Stimulated activated CD4-positive, alpha-beta T cell treated with anti-CD3 and anti-CD28 coated beads, Interleukin-15, amount 100 ng/mL, for 1 hour (primary cell): ENCODE measurements around the gene KCNMA1.
"Not testable (repeated sequence)": the region's sequence is repeated elsewhere in the genome, so short reads cannot be mapped to it uniquely, and the experiment has no call there.

ENCODE experiments used
- DNase-seq, 2 donors: peaks; one replicate each; pipeline ENCODE4 v3.0.0-alpha.2; 2020; ENCODE audit warnings: low read depth in 1 of 2, low spot score in 1 of 2

KCNMA1 gene

DNA sequence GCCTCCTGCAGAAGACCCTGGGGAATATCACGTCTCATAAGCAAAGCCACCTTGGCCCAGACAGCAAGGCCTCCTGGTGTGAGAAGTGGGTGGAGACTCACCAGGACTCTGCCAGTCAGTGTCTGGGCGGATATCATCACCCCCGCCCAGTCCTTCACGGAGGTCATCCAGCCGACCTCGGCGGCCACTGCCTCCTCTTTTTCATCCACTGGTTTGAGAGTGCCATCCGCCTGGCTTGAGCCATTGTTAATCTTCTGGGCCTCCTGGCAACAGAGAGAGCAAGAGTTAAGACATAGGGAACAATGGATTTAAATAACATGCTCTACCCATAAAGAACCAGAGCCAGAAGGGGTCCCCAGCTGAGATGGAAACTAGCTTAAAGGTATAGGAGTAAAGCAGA lies 233.8 kb downstream of the KCNMA1 start:
- no peak for DNase-seq

DNA sequence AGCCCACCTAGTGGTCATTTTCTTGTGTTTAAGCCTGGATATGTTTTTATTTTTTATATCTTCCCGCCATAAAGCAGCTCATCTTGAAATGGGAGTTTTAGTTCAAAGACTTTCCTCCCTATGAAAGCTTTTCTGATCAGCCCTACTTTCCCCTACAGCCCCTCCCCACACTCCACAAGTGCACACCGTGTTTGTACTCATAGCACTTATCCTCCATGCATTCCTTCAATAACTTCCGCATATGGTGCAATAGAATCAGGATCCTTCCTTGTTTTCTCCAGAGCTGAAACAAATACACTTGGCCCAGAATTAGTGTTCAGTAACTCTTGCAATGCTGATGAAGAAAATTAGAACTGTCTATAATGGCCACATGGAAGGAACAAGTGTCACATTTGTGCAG lies 235.9 kb downstream of the KCNMA1 start:
- no peak for DNase-seq

DNA sequence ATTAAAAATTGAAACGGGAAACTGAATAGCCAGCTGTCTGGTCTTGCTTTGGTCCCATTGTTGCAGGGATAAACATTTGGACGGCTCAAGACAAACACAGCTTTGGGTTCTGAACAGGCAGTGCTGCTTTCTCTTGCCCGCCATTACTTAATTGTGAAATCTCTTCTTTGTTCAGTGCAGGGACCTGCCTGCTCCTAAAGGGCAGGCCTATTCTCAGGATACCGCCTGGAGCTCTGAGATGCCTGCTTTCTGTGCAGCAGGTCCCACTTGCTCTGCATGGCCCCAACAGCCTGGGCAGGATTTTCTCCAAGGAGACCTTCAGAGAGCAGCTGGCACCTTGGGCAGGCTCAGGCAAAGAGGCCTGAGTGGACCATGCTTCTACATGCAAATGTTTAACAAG lies 237.6 kb downstream of the KCNMA1 start:
- no peak for DNase-seq

DNA sequence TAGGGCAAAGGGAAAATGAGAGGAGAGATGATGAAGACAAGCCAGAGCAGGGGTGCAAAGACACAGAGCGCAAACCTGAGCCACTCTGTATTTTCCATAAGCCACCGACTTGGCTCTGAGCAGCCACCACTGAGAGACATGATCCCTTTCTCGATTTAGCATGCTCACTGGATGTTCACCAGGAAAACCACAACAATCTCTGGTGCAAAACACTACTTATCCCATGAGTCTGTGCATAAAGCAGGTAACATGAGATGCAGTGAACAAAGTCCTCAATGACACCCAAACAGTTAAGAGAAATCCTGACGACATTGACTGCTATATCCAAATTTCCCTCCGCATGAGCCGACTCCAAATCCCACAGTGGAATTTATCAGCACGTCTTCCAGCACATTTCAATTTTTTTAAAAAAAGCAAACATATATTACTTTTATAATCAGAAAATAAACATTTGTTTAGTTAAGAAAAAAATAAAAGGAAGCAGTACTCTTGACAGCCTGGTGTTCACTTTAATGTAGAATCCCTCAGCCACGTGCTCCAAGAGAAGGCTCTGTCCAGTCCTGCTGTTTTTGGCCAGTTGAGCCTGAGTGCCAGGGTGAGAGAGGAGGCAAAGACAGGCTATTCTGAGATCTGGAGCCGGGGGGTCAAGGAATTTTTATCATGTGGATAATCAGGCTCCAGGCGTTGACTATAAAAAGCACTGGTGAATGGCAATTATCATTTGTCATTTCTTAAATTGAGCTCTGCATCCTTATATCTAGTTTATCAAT lies 238.4 kb downstream of the KCNMA1 start:
- no peak for DNase-seq

DNA sequence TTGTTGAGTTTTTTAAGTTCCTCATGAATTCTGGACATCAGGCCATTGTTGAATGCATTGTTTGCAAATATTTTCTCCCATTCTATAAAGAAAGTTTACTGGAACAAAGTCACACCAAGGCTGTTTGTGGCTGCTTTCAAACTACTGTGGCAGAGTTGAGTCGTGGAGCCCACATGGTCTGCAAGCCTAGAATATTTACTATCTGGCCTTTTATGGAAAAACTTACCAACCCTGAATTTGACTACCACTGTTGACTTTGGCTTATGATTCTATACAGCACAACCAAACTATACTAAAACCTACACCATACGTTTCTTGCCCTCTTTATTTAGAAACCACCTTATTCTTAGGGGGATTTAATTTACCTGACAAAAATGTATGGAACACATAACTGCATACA lies 239.1 kb downstream of the KCNMA1 start:
- DNase-seq, result no peak

DNA sequence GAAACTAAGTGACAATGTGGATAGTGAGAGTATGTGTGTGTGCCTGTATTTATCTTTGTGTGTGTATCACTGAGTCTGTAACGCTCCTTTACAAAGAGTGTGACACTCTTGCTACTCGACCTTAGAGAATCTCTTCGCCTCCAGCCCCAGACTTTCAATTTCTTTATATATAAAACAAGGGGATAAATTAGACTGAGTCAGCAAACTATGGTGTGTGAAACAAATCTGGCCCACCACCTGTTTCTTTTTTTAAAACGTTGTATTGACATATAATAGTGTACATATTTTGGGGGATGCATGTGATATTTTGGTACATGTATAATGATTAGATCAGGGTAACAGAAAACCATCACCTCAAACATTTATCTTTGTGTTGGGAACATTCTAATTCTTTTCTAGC lies 240.5 kb downstream of the KCNMA1 start:
- no peak for DNase-seq

DNA sequence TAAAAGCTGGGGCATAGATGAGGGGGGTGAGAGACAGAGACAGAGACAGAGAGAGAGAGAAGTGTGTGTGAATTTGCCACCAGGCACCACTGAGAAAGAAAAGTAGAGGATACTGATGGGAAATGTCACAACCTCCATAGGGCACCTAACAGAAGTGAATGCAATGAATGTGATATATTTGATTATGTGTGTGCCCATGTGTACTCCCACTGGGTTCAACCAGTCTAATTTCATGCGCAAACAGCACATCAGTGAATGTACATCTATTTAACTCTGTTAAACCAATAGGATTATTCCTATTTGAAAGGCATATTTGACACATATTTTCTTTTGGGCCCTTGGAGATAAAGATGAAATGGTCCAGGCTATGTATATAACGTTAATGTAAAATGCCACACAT lies 241.3 kb downstream of the KCNMA1 start:
- DNase-seq, result no peak

DNA sequence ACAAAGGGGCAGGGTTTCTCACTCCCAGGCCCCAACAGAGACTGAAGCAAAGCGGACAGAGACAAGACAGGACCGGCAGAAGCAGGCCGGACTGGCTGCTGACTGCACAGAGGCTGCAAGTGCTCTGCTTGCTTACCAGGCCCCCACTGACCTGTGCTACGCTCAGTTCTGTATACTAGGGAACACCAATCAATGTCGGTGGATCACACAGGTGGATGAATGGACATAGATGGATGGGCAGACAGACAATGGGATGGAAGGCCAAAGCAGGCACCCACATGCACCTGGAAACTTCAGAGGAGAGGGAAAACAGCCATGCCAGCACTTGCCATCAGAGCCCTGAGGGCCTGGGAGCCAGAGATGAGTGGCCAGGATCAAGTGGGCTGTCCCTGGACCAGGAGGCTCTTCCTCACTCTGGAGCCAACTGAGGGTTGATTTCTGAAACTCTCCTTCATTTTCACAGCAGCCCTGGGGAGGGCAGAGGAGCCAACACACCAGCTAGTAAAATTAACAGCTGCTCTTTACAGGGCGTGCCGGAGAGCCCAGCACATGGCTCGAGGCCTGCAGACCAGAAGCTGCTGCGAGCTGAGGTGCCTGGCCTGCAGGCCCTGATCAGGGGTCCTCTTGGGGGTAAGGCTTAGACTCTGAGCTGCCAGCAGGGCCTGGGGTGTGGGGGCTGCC lies 243.6 kb downstream of the KCNMA1 start:
- DNase-seq, result no peak

DNA sequence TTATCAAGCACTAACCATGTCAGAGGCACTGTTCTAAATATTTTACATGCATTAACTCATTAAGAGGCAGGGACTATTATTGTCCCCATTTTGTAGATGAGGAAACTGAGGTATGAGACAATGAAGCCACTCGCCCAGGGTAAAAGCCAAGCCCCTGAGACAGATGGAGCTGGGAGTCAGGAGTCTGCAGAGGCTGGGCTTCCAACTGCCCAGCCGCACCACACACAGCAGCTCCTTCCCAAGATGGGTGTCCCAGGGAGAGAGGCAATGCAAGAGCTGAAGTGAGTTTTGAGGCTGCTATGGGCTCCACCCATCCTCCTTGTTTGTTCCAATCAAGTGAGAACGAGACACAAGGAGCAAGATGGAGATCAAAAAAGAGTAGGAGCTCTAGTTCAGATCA lies 244.2 kb downstream of the KCNMA1 start:
- no peak for DNase-seq

DNA sequence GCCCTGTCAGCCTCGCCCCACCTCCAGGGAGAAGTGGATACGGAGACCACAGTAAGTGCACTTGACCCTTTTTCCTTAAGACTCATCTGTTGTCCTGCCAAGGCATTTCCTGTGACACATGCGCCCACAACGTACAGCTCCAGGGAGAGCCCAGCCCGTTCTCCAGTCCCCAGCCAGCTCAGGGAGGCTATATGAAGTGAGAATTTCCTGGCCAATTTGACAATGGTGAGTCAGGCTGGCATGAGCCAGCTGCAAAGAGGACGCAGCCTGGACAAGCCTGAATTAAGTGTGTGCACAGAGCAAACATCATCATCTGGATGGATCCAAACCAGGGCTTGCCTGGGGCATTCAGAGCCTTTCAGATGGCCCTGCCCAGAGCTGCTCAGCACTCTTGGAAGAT lies 244.8 kb downstream of the KCNMA1 start:
- DNase-seq, result no peak

DNA sequence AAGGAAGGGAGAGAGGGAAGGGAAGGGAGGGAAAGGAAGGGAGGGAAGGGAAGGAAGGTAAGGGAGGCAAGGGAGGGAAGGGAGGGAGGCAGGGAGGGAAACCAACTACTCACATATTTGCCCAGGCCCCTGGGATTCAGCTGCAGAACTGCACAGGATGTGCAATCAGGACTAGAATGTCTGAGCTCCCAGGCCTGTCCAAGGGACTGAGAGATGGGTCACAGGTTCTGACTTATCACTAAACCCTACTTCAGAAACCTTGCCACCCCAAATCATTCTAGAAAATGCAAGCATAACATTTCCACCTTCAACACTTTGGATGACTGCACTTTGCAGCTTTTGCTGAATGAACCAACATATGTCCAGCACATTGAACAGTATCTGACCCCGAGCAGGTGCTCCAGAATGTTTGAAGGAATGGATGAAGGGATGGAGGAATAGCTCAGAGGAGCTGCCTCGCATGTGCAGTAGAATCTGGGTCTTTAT lies 245.3 kb downstream of the KCNMA1 start:
- DNase-seq, result no peak

DNA sequence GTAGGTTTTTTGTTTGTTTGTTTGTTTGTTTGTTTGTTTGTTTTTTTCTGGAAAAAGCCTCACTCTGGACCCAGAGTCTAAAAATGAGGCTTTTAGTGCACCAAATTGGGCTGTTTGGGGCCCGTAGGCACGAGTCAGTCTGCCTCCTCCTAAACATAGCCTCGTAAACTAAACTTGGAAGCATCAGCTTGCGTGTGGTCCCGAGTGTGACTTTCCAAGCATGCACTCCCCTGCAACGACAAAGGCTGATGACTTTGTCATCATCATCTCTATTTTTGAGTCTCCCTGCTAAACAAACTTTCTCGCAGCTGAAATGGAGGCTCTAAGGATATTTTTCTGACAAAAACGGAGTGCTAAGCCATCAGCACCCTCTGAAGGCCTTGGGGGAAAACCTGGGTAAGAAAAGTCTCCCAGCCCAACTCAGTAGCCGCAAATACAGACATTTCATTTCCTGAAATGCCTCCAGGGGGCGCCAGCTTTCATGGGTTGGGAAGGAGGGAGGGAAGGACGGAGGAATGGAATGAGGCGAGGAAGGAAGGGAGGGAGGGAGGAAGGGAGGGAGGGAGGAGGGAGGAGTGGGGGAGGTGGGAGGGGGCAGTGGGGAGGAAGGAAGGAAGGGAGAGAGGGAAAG lies 245.9 kb downstream of the KCNMA1 start:
- DNase-seq, result no peak

DNA sequence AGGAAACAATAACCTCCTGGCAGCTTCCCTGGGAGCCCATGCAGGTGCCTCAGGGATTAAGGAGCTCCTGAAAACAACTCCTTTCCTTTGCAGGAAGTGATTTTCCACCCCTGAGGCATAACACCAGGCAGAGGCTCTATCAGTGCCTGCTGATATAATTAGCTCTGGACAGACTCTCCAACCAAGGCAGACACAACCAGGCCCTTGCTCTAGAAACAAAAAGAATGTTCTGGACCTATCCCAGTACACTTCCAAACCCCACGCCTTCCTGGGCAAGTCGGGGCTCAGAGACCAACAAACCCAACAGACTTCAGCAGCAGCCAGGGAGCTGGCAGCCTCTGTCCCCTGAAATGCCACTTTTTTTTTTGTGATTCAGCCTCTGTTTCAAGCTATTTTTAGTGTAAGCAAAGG lies 247.1 kb downstream of the KCNMA1 start:
- DNase-seq, result no peak

DNA sequence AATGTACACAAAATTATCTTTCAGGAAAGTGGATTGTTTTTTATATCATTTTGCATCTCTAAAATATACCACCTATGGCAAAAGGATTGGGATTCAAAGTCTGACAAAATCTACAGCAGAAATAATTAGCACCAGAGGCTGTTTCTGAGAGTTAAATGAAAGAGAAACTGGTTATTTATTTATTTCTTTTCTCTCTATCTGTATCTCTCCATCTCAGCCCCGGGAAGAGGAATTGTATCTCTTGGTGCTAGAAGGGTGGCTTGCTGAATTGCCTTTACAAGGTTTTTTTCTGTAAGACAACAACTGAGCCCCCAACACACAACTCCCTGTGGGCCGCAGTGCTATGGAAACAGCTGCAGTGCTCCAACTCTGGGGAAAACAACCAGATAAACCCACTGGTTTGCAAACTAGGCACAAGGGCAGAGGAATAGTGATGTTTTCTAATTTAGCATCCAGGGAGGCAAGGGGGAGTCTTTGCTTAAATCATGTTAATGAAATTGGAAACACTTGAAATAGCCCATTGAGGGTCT lies 249.0 kb downstream of the KCNMA1 start:
- DNase-seq, result no peak

DNA sequence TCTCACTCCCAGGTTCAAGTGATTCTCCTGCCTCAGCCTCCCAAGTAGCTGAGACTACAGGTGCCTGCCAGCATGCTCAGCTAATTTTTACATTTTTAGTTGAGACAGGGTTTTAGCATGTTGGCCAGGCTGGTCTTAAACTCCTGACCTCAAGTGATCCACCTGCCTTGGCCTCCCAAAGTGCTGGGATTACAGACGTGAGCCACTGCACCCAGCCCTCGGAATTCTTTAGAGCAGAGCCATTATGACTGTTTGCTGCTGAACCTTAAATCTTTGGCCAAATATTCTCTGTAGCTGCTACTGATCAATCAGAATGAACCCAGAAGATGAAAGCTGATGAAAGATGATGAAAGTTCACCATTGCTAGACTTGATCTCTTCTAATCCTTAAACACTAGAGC lies 249.9 kb downstream of the KCNMA1 start:
- not testable (repeated sequence) for DNase-seq

DNA sequence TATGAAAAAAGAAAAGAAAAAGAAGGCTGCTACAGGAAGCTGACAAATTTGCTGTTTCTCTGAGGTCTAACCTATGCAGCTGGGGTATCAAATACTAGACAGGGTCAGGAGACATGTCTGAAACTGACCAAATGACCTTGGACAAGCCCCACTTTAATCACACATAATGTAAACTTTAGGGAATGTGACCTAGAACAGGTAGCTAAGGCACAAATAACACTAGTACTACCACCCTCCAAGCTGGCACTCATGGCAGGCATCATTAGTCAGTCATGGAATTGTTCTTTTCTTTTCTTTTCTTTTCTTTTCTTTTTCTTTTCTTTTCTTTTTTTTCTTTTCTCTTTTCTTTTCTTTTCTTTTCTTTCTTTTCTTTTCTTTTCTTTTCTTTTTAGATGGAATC lies 250.4 kb downstream of the KCNMA1 start:
- no peak for DNase-seq

DNA sequence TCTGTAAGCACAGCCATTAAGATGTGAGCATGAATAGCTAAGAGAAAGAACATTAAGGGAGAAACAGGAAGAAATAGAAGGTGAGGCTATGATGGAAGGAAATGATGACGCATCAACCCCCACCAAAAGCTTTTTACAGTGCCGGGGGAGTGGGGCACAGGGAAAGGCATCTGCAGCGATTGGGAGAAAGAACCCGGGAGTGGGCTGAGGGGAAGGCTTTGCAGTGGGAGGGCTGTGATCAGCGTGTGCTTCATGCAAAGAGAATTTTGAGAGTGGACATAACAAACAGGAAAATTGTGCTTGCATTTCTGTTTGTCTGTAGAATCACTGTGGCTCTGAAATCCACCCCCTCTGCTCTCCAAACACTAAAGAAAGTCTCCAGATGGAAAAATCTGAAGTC lies 250.8 kb downstream of the KCNMA1 start:
- DNase-seq, result no peak

DNA sequence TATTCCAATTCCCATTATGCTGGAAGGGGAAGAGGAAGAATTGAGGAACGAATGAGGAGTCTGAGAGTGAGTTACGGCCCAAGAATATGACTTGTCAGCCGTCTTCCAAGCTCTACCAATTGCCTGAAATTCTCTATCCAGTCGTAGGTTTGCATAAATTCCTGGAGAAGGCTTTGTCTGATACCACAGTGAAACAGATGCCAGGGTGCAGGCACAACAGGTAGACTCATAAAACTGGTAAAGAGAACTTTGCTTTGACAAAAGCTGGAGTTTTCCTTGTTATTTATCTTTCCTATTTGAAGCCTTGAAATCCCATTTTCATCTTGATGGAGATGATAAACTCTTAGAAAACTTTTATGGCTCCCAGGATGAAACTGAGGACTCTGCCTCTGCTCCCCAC lies 251.2 kb downstream of the KCNMA1 start:
- DNase-seq, result no peak

DNA sequence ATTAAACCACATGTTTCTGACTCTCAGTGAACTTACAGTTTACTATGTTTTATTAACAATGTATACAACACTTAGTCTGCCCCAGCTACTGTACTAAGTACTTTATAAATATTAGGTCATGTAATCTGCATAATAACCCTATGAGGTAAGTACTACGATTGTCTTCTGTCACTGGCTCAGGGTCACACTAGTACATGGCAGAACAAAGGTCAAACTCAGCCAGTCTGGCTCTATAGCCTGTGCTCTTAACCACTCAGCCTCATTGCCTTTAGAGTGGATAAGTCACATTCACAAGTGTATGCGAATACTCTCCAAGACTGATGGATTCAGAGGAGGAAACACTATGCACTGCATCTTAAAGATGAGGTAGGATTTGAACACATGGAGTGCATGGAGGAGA lies 252.3 kb downstream of the KCNMA1 start:
- no peak for DNase-seq

DNA sequence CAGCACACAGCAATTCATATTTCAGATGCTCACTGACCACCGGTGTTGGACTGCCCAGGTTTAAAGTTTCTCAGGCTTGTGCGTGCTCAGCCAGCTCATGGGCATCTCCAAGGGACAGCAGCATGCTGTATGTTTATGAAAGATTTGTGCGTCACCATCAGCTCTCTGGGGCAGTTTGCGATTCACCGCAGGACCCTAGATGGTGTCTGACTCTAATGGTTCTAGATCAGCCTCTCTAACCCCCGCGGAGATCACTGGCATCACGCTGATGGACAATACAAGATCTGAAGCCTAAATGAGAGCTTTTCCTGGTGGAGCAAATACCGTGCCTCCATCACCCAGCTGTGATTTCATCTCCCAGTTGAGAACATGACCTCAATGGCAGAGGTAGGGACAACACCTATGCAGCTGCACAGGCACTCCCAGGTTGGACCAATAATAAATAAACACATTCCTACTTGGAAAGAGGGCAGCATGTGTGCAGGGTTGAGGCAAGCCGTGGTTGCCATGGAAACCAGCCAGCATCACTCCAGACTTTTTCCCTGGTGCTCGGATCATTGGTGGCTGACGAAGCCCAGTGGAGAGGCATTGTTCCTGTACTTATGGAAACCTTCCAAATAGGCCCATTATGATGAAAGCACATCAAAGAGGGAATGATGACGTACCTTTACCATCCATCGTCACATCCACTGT lies 253.6 kb downstream of the KCNMA1 start:
- DNase-seq, result no peak

DNA sequence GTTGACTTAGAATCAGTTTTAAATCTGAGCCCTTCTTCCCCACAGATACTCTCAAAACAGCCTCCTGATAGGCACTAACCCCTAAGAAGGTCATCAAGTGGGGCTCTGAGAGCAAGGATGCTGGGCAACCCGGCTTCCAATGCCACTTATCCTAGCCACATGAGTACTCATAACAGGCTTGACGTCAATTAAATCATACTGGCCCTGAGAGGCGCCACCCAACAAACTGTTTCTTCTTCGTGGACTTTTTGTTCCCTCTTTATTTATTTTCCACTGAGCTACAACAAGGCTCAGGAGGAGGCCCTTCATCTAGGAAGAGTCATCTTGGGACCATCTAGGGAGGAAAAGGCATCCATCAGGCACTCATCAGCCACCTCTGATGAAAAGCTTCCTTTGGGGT lies 255.9 kb downstream of the KCNMA1 start:
- DNase-seq, result no peak
